WI38 (cell line): Measurements from ENCODE around the gene MAML3.

ENCODE experiments used
- H3K4me3 ChIP-seq: 2 replicates; pipeline ENCODE4 v1.5.1; 2011; ENCODE audit warnings: low read depth, mild to moderate bottlenecking, control low read depth, low read length
- TF ChIP-seq, protein P1 (sequence below): IDR thresholded peaks from 2 replicates; pipeline ENCODE4 v1.5.1; 2012; ENCODE audit warnings: low read depth, mild to moderate bottlenecking, control low read depth, low read length

Gene MAML3

DNA sequence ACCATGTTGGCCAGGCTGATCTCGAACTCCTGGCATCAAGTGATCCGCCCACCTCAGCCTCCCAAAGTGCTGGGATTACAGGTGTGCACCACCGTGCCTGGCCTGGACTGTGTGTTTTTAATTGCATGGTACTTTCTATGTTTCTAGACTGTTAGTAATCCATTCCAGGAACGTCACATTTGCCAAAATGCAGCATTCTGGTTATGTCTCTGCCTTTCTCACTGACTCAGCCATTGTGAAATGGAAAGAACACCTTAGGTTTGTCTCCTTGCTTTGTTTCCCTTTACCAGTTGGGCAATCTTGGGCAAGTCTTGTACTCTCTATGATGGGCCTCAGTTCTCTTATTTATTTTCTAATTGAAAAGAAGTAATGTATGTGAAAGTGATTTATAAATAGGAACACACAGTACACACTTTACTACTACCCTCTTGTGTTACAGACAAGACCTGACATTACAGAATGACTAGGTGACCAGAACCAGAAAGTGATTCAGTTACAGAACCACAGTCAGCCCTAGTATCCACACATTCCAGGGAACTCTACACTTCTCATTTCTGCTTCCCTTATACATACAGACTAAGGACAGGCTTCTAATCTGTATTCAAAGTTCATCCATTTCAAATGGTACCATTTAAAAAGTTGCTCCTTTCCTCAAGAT is 301.2 kb downstream of the MAML3 start:
- TF ChIP-seq, protein P1, sequence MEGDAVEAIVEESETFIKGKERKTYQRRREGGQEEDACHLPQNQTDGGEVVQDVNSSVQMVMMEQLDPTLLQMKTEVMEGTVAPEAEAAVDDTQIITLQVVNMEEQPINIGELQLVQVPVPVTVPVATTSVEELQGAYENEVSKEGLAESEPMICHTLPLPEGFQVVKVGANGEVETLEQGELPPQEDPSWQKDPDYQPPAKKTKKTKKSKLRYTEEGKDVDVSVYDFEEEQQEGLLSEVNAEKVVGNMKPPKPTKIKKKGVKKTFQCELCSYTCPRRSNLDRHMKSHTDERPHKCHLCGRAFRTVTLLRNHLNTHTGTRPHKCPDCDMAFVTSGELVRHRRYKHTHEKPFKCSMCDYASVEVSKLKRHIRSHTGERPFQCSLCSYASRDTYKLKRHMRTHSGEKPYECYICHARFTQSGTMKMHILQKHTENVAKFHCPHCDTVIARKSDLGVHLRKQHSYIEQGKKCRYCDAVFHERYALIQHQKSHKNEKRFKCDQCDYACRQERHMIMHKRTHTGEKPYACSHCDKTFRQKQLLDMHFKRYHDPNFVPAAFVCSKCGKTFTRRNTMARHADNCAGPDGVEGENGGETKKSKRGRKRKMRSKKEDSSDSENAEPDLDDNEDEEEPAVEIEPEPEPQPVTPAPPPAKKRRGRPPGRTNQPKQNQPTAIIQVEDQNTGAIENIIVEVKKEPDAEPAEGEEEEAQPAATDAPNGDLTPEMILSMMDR = no peak

DNA sequence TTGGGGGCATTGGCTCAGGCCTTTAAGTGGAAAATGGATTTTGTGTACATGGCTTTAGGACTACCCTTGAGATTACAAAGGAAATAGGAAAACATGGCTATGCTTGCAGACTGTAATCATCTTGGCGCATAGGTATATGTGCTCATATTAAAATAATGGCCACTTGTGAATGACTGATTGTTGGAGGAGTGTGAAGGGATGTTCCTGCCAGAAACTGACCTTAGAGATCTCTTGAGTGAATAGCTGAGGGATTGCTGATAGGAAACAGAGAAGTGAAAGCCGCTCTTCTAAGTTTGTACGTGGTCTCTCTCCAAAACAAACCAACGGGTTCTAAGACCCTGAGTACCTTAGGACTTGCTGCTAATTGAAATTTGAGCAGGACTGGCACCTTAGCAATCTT is 302.3 kb downstream of the MAML3 start:
- no peak overlapping the region for H3K4me3 ChIP-seq
- TF ChIP-seq, protein P1 = no peak

More for the DNA sequence above, 301.2 kb downstream of the MAML3 start:
- H3K4me3 ChIP-seq = no peak overlapping the region

DNA sequence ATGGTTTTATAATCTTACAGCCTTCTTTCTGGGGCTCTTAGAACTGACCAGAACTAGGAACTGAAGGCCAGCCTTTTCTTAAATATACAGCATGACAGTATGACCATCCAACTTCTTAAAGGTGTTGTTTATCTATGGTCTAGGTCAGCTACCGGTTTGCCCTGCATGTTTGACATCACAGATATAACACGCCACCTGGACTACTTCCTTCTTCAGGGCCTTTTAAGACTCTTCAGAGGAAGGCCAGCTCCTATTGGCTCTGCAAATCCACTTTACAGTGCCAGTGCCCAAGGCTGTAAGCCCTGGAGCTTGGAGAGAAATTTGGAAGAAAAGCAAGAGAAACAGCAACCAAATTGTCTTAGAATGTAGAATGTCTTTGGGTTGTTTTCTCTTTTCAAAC is 302.9 kb downstream of the MAML3 start:
- TF ChIP-seq, protein P1 = no peak
- no peak overlapping the region for H3K4me3 ChIP-seq

DNA sequence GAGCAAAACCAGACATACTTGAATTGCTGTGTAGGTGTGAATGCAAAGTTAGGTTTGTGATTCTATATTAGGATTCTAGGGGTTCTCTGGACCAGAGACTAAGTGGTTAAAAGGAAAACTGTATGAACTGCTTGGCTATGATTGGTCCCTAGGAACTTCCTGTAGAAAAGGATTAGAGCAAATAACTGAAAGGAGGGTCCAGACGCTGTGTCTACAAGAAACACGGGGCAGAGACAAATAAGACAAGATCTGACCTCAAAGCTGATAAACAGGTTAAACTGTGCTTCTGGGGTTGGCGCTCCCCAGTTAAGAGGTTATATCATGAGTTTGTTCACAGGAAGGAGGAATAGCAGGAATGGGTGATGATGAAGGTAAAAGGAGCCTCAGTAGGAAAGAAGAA is 304.8 kb downstream of the MAML3 start:
- TF ChIP-seq, protein P1 = no peak
- no peak overlapping the region for H3K4me3 ChIP-seq

DNA sequence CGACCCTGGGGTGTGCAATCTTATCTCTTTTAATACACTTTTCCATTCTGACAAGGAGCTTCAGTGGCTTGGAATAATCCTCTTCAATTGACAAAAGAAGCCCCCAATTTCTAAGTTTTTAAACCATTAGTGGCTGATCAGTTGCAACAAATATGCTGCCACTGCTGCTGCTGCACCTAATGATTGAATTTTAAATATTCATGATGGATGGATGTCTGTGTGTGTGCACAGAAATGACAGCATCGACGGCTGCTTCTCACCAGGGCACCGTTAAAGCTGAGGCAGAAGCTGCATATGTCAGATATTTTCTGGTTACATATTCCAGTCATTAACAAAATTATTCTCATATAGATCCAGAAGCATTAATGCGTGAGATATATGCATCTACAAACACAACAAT is 306.0 kb downstream of the MAML3 start:
- H3K4me3 ChIP-seq = no peak overlapping the region
- TF ChIP-seq, protein P1 = no peak

DNA sequence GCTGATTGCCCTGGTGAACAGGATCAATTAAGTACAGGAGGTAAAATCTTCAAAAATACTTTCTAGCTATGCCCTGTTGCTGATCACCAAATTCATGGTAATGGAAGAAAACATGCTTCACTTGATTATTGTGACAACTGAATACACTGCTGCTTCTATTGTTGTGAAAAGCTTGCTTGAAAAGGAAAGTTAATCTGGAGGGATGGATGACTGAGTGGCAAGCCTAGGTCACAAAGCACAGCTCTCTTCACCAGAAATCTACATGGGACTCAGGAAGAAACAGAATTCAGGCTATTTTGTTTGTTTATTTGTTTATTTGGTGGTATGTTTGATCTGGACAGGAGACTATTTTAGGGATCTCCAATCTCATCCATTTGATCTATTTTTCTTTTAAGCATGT is 306.4 kb downstream of the MAML3 start:
- no peak overlapping the region for H3K4me3 ChIP-seq
- TF ChIP-seq, protein P1 = no peak

DNA sequence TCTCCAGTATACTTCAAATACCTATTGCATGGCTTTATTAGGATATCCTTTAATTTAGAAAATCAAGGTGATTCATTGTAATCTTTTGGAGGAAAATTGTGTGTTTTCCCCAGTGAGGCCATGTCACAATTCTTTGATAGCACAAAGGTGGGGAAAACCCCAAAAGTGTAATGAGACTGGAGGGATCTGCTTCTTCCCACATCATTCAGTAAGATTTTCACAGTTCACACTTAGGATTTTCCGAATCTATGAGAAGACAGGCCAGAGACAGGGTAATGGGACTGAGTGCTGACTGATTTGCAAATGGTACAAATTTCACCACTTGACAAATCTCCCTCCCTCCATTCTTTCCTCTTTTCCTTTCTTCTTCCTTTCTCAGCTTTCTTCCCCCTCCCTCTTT is 307.2 kb downstream of the MAML3 start:
- H3K4me3 ChIP-seq = no peak overlapping the region
- TF ChIP-seq, protein P1 = no peak
